ENCODE results near the gene LTV1. TPM values are rescaled to one million over a fixed set of nuclear protein-coding genes. Genes with fewer than 3 reads are reported as not detected.
"Not testable (repeated sequence)": the region's sequence is repeated elsewhere in the genome, so short reads cannot be mapped to it uniquely, and the experiment has no call there.

LTV1 gene
- total RNA-seq = 10 to 100 TPM; 30.9 to 31.6 TPM

GRCh38 chr6:143842902-143843676 lies at the start of gene LTV1:
Gene LTV1, plus strand, starts transcription at chr6:143843338. Its CDS starts 140 bp downstream, at chr6:143843478.
- ChIA-PET POLR2A (interaction anchor here (0.6 to 4.2 kb wide), 13 partner anchors 9 to 393 kb away, joined by 3 to 13 read pairs (median 4); partner anchors contain the start of gene ADAT2), CTCF (interaction anchor here (0.8 to 2.8 kb wide), 6 partner anchors 19 to 267 kb away, joined by 3 to 18 read pairs (median 4); no protein-coding TSS in a partner anchor)
- peak; percentile 97 for DNase-seq
- Mint-ChIP-seq H3K27me3 (no peaks in the 10 kb centered on the region), H3K36me3 (ENCODE audit: low read depth) (peaks cover 38% of the 10 kb centered on the region), H3K9me3 (no peaks in the 10 kb centered on the region), H3K4me1 (ENCODE audit: low read depth) (peaks cover 21% of the 10 kb centered on the region), H3K27ac (peak within 1 kb of the TSS; percentile 99), H3K4me3 (peak within 1 kb of the TSS; percentile 98)
- TF ChIP-seq CTCF (IDR thresholded peaks at IDR 0.05) = no peak
- peak; percentile 97 for ATAC-seq
- intact Hi-C loops (cut with micrococcal nuclease) = loop anchor here (10.0 kb wide), 1 partner anchor 268 kb away; no protein-coding TSS in a partner anchor

- H3K4me3 Mint-ChIP-seq = not testable (repeated sequence)
Observed at GRCh38 chr6:143796551-143796950, 46.6 kb upstream of the LTV1 start.

GRCh38 chr6:143798487-143798886 lies 44.7 kb upstream of the LTV1 start:
- ATAC-seq; DNase-seq; H3K4me1 Mint-ChIP-seq (ENCODE audit: low read depth); POLR2A ChIA-PET; intact Hi-C loops (cut with micrococcal nuclease); H3K27ac Mint-ChIP-seq; H3K27me3 Mint-ChIP-seq; H3K4me3 Mint-ChIP-seq: not testable (repeated sequence)
- CTCF ChIA-PET = interaction anchor here (0.9 to 1.2 kb wide), 2 partner anchors 9 to 26 kb away, joined by 3 read pairs; no protein-coding TSS in a partner anchor
- Mint-ChIP-seq H3K36me3 (ENCODE audit: low read depth) (peaks cover 56% of the 10 kb centered on the region), H3K9me3 (peaks cover 18% of the 10 kb centered on the region)

More at GRCh38 chr6:143796551-143796950, 46.6 kb upstream of the LTV1 start:
- POLR2A ChIA-PET; H3K4me1 Mint-ChIP-seq (ENCODE audit: low read depth); CTCF ChIA-PET; H3K27me3 Mint-ChIP-seq; DNase-seq; intact Hi-C loops (cut with micrococcal nuclease); ATAC-seq; H3K27ac Mint-ChIP-seq: not testable (repeated sequence)
- Mint-ChIP-seq H3K36me3 (ENCODE audit: low read depth) (peaks cover 58% of the 10 kb centered on the region), H3K9me3 (peaks cover 29% of the 10 kb centered on the region)

GRCh38 chr6:143802833-143803565 lies 40.1 kb upstream of the LTV1 start:
- DNase-seq (no peak), ATAC-seq (no peak)
- no peaks in the 10 kb centered on the region for H3K27me3 Mint-ChIP-seq
- intact Hi-C loops (cut with micrococcal nuclease) = no loop called here
- H3K36me3 Mint-ChIP-seq (ENCODE audit: low read depth) = peaks cover 61% of the 10 kb centered on the region
- H3K4me3 Mint-ChIP-seq = no peak overlapping the region
- H3K27ac Mint-ChIP-seq = peak overlapping the region; percentile 21
- POLR2A ChIA-PET = interaction anchor here (1.0 kb wide), 1 partner anchor 10 kb away, joined by 3 read pairs; no protein-coding TSS in a partner anchor
- no peak for TF ChIP-seq CTCF (IDR thresholded peaks at IDR 0.05)
- peaks cover 46% of the 10 kb centered on the region for H3K4me1 Mint-ChIP-seq (ENCODE audit: low read depth)
- H3K9me3 Mint-ChIP-seq = peaks cover 13% of the 10 kb centered on the region
- CTCF ChIA-PET = no interaction called here

GRCh38 chr6:143803769-143804568 lies 39.2 kb upstream of the LTV1 start:
- H3K27me3 Mint-ChIP-seq = no peaks in the 10 kb centered on the region
- ATAC-seq (no peak), DNase-seq (no peak)
- peaks cover 11% of the 10 kb centered on the region for H3K9me3 Mint-ChIP-seq
- H3K4me3 Mint-ChIP-seq = no peak overlapping the region
- H3K4me1 Mint-ChIP-seq (ENCODE audit: low read depth) = peaks cover 46% of the 10 kb centered on the region
- intact Hi-C loops (cut with micrococcal nuclease) = no loop called here
- peaks cover 54% of the 10 kb centered on the region for H3K36me3 Mint-ChIP-seq (ENCODE audit: low read depth)
- ChIA-PET POLR2A (no interaction called here), CTCF (interaction anchor here (0.6 kb wide), 1 partner anchor 136 kb away, joined by 3 read pairs; no protein-coding TSS in a partner anchor)
- peak overlapping the region; percentile 97 for H3K27ac Mint-ChIP-seq
- TF ChIP-seq CTCF (IDR thresholded peaks at IDR 0.05) = no peak
